Small intestine (tissue), 7 donors: Measurements from ENCODE around the gene AUTS2. TPM values are rescaled to one million over a fixed set of nuclear protein-coding genes. Genes with fewer than 3 reads are reported as not detected.

ENCODE experiments used
- DNase-seq, 2 donors: peaks; one replicate each; pipeline versions ENCODE4 v3.0.0 to v3.0.0-alpha.2; 2013
- FAIRE-seq: peaks from 2 replicates; lab custom pipeline; 2012; peaks lifted over from hg19 to GRCh38; lab: Jason Lieb, UNC
- H3K27ac ChIP-seq, 3 donors: one replicate each; pipeline ENCODE4 v1.5.1; 2013; ENCODE audit warnings: low read length in 2 of 3, mild to moderate bottlenecking in 2 of 3, control low read depth in 1 of 3, inconsistent platforms in 1 of 3, low read depth in 1 of 3, moderate library complexity in 1 of 3
- H3K27me3 ChIP-seq, 3 donors: one replicate each; pipeline ENCODE4 v1.6.1; 2013; ENCODE audit warnings: low read length in 3 of 3, inconsistent platforms in 1 of 3; ENCODE audit not compliant: control insufficient read depth in 3 of 3, insufficient read depth in 3 of 3
- H3K36me3 ChIP-seq, 3 donors: one replicate each; pipeline ENCODE4 v1.6.1; 2013; ENCODE audit warnings: low read length in 3 of 3, inconsistent platforms in 1 of 3, low read depth in 1 of 3, mild to moderate bottlenecking in 1 of 3, moderate library complexity in 1 of 3; ENCODE audit not compliant: control insufficient read depth in 3 of 3, insufficient read depth in 2 of 3
- H3K4me1 ChIP-seq, 3 donors: one replicate each; pipeline ENCODE4 v1.6.1; 2013; ENCODE audit warnings: low read length in 2 of 3, inconsistent platforms in 1 of 3, low read depth in 1 of 3, mild to moderate bottlenecking in 1 of 3, moderate library complexity in 1 of 3; ENCODE audit not compliant: control insufficient read depth in 3 of 3, insufficient read depth in 2 of 3
- H3K4me3 ChIP-seq, 3 donors: one replicate each; pipeline ENCODE4 v1.5.1; 2013; ENCODE audit warnings: low read length in 3 of 3, control low read depth in 1 of 3, inconsistent platforms in 1 of 3, low read depth in 1 of 3, mild to moderate bottlenecking in 1 of 3, moderate library complexity in 1 of 3
- H3K9me3 ChIP-seq, 2 donors: one replicate each; pipeline ENCODE4 v1.6.1; 2013; ENCODE audit warnings: low read depth in 1 of 2, low read length in 1 of 2; ENCODE audit not compliant: control insufficient read depth in 2 of 2, insufficient read depth in 1 of 2
- WGBS, 3 donors: extraction: QIAGEN DNeasy Blood & Tissue Kit; methylation state at CpG; one replicate each; pipeline ENCODE4 v1.1.7; 2013; 5-methylcytosine and 5-hydroxymethylcytosine counted together
- polyA plus RNA-seq, 4 donors: library from polyadenylated mRNA; stranded (reverse) in 3 of 4; unstranded in 1 of 4; fragments of 200-250 nt in 3 of 4; fragments of 120-200 nt in 1 of 4; gene quantifications; one replicate each; pipeline versions ENCODE4 v1.2.1 to v1.2.3, GENCODE V29; 2013
- donor health status: healthy with polysubstance abuse.
- donor health status: control.
- donor health status: control.
- donor health status: Bipolar disorder and iron deficiency.
- donor health status: healthy.

The AUTS2 gene
- polyA plus RNA-seq, 4 donors, result 4.9 to 43.5 (median 13.6) TPM

GRCh38 chr7:69822386-69822785, 224.1 kb downstream of the AUTS2 start:
- Histone ChIP-seq H3K36me3 (no peaks in the 10 kb centered on the region), H3K9me3 (peaks cover 0 to 3% of the 10 kb centered on the region in 2 donors), H3K27ac (no peak overlapping the region), H3K27me3 (no peaks in the 10 kb centered on the region), H3K4me1 (peaks cover 0 to 17% (median 2%) of the 10 kb centered on the region in 3 donors), H3K4me3 (no peak overlapping the region)
- no peak for DNase-seq
- no peak for FAIRE-seq
- 55 to 88% (median 79%) methylated on average over 1 of the region's 1 CpG for WGBS, 3 donors

- no peaks in the 10 kb centered on the region for H3K27me3 ChIP-seq
- no peak overlapping the region for H3K4me3 ChIP-seq
- DNase-seq (no peak), FAIRE-seq (no peak)
- 49 to 73% (median 58%) methylated on average over 6 of the region's 6 CpGs for WGBS, 3 donors
- no peak overlapping the region for H3K27ac ChIP-seq
- H3K4me1 ChIP-seq, result peaks cover 0 to 14% (median 2%) of the 10 kb centered on the region in 3 donors
- H3K9me3 ChIP-seq, result peaks cover 0 to 3% of the 10 kb centered on the region in 2 donors
- H3K36me3 ChIP-seq, result no peaks in the 10 kb centered on the region
Observed at GRCh38 chr7:69823151-69823744, 225.0 kb downstream of the AUTS2 start.

- Histone ChIP-seq H3K36me3 (no peaks in the 10 kb centered on the region), H3K27me3 (no peaks in the 10 kb centered on the region), H3K9me3 (peaks cover 0 to 3% of the 10 kb centered on the region in 2 donors), H3K4me3 (no peak overlapping the region), H3K4me1 (peaks cover 0 to 2% (median 0%) of the 10 kb centered on the region in 3 donors), H3K27ac (no peak overlapping the region)
- 92 to 95% (median 93%) methylated on average over 7 of the region's 7 CpGs for WGBS, 3 donors
- DNase-seq (no peak), FAIRE-seq (no peak)
Observed at GRCh38 chr7:69825113-69825972, 227.1 kb downstream of the AUTS2 start.

GRCh38 chr7:69826283-69826682, 228.0 kb downstream of the AUTS2 start:
- Histone ChIP-seq H3K27me3 (no peaks in the 10 kb centered on the region), H3K4me3 (no peak overlapping the region), H3K4me1 (peaks cover 0 to 2% (median 0%) of the 10 kb centered on the region in 3 donors), H3K9me3 (peaks cover 0 to 3% of the 10 kb centered on the region in 2 donors), H3K36me3 (no peaks in the 10 kb centered on the region), H3K27ac (no peak overlapping the region)
- WGBS, 3 donors, result 88 to 94% (median 90%) methylated on average over 3 of the region's 3 CpGs
- DNase-seq (no peak), FAIRE-seq (no peak)

- H3K4me1 ChIP-seq, result peaks cover 0 to 2% (median 0%) of the 10 kb centered on the region in 3 donors
- 92 to 95% (median 93%) methylated on average over 4 of the region's 4 CpGs for WGBS, 3 donors
- no peaks in the 10 kb centered on the region for H3K9me3 ChIP-seq
- no peak overlapping the region for H3K27ac ChIP-seq
- FAIRE-seq, result no peak
- H3K27me3 ChIP-seq, result no peaks in the 10 kb centered on the region
- no peaks in the 10 kb centered on the region for H3K36me3 ChIP-seq
- H3K4me3 ChIP-seq, result no peak overlapping the region
- DNase-seq, result no peak
Observed at GRCh38 chr7:69827140-69827539, 228.9 kb downstream of the AUTS2 start.

- no peak overlapping the region for H3K4me3 ChIP-seq
- no peaks in the 10 kb centered on the region for H3K36me3 ChIP-seq
- DNase-seq, result no peak
- no peaks in the 10 kb centered on the region for H3K27me3 ChIP-seq
- H3K9me3 ChIP-seq, result no peaks in the 10 kb centered on the region
- H3K4me1 ChIP-seq, result no peaks in the 10 kb centered on the region
- FAIRE-seq, result no peak
- WGBS, 3 donors, result 57 to 66% (median 60%) methylated on average over 3 of the region's 3 CpGs
- H3K27ac ChIP-seq, result no peak overlapping the region
Observed at GRCh38 chr7:69827558-69827957, 229.3 kb downstream of the AUTS2 start.

GRCh38 chr7:69832356-69832755, 234.1 kb downstream of the AUTS2 start:
- H3K27ac ChIP-seq, result no peak overlapping the region
- WGBS, 3 donors, result 61 to 76% (median 61%) methylated on average over 2 of the region's 2 CpGs
- no peak overlapping the region for H3K4me3 ChIP-seq
- DNase-seq (no peak), FAIRE-seq (no peak)
- no peaks in the 10 kb centered on the region for H3K27me3 ChIP-seq
- H3K9me3 ChIP-seq, result no peaks in the 10 kb centered on the region
- H3K4me1 ChIP-seq, result peaks cover 0 to 5% (median 2%) of the 10 kb centered on the region in 3 donors
- no peaks in the 10 kb centered on the region for H3K36me3 ChIP-seq

GRCh38 chr7:69833964-69834363, 235.7 kb downstream of the AUTS2 start:
- Histone ChIP-seq H3K4me3 (no peak overlapping the region), H3K27ac (no peak overlapping the region), H3K36me3 (no peaks in the 10 kb centered on the region), H3K27me3 (no peaks in the 10 kb centered on the region), H3K9me3 (no peaks in the 10 kb centered on the region), H3K4me1 (peaks cover 0 to 5% (median 2%) of the 10 kb centered on the region in 3 donors)
- FAIRE-seq, result no peak
- DNase-seq, result no peak
- WGBS, 3 donors, result 33 to 70% (median 42%) methylated on average over 6 of the region's 6 CpGs
